HCT116 (cell line): ENCODE results near the gene FRZB.

ENCODE experiments used
- EZH2phosphoT487 ChIP-seq: fragments of 200-600 bp; IDR thresholded peaks from 2 replicates; pipeline ENCODE4 v1.6.1; 2018; ENCODE audit warnings: antibody characterized with exemption, borderline replicate concordance
- POLR2A ChIP-seq: IDR thresholded peaks from 2 replicates; pipeline ENCODE4 v1.7.0; 2011; ENCODE audit warnings: borderline replicate concordance; ENCODE audit not compliant: insufficient read depth, insufficient read length; ENCODE audit errors: extremely low read depth
- POLR2AphosphoS5 ChIP-seq: IDR thresholded peaks from 2 replicates; pipeline ENCODE4 v1.6.1; 2011; ENCODE audit warnings: mild to moderate bottlenecking, low read depth, low read length, moderate library complexity
- RAD21 ChIP-seq: IDR thresholded peaks from 2 replicates; pipeline ENCODE4 v1.6.1; 2012; ENCODE audit warnings: low read depth, mild to moderate bottlenecking
- SIN3A ChIP-seq: IDR thresholded peaks from 2 replicates; pipeline ENCODE4 v1.6.1; 2012; ENCODE audit warnings: low read depth
- ZNF274 ChIP-seq: fragments of 200-500 bp; sonication (Bioruptor generic); IDR thresholded peaks from 2 replicates; pipeline ENCODE4 v1.6.1; 2014; ENCODE audit warnings: mild to moderate bottlenecking, low read depth, low read length, inconsistent platforms
- TF ChIP-seq, protein P1 (sequence below), 3 experiments: fragments of 200-600 bp in 1 of 3; sonication (generic) in 1 of 3; IDR thresholded peaks in 2 of 3; conservative IDR thresholded peaks in 1 of 3; 2 replicates each; pipeline ENCODE4 v1.5.1; 2012 to 2017; ENCODE audit warnings: low read depth in 2 of 3, low read length in 2 of 3, antibody characterized with exemption in 1 of 3, borderline replicate concordance in 1 of 3, control low read depth in 1 of 3, mild to moderate bottlenecking in 1 of 3, mixed read lengths in 1 of 3, mixed run types in 1 of 3, moderate library complexity in 1 of 3; ENCODE audit not compliant: insufficient read depth in 1 of 3

DNA sequence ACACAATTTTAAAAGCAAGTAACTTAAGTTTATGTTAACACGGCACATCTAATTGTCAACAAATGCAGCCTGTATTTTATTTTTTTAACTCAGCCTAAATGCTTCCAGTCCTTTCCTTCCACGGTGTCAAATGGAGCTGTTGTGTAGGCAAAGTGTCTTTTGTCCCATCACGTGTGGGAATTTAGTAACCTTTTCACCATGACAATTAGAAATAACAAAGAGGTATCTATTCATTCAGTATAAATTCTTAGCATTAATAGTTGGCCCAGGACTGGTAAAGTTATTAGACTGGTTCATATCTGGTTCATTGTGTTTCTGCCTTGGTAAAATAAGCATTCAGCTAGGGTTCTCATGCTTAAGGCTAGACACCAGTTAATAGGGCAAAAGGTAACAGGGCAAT lies 47.9 kb downstream of the FRZB start:
- TF ChIP-seq EZH2phosphoT487: no peak
- no peak for TF ChIP-seq RAD21
- TF ChIP-seq, protein P1, sequence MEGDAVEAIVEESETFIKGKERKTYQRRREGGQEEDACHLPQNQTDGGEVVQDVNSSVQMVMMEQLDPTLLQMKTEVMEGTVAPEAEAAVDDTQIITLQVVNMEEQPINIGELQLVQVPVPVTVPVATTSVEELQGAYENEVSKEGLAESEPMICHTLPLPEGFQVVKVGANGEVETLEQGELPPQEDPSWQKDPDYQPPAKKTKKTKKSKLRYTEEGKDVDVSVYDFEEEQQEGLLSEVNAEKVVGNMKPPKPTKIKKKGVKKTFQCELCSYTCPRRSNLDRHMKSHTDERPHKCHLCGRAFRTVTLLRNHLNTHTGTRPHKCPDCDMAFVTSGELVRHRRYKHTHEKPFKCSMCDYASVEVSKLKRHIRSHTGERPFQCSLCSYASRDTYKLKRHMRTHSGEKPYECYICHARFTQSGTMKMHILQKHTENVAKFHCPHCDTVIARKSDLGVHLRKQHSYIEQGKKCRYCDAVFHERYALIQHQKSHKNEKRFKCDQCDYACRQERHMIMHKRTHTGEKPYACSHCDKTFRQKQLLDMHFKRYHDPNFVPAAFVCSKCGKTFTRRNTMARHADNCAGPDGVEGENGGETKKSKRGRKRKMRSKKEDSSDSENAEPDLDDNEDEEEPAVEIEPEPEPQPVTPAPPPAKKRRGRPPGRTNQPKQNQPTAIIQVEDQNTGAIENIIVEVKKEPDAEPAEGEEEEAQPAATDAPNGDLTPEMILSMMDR (IDR thresholded peaks at IDR 0.05 in 2 of 3, conservative IDR thresholded peaks at IDR 0.05 in 1 of 3; ENCODE audit: borderline replicate concordance in 1 of 3, insufficient read depth in 1 of 3, low read depth in 2 of 3, low read length in 2 of 3): no peak
- no peak for TF ChIP-seq POLR2A
- TF ChIP-seq ZNF274: no peak
- TF ChIP-seq SIN3A: no peak
- no peak for TF ChIP-seq POLR2AphosphoS5
